Middle frontal gyrus (tissue), 1 donor: ENCODE data around the gene TGM3.

Experiments
- DNase-seq: peaks from one replicate; pipeline ENCODE4 v3.0.0-alpha.2; 2015; ENCODE audit warnings: low spot score; ENCODE audit errors: extremely low spot score

The TGM3 gene

GRCh38 chr20:2336471-2336870, 40.7 kb downstream of the TGM3 start:
- DNase-seq, result no peak

GRCh38 chr20:2337142-2337541, 41.3 kb downstream of the TGM3 start:
- no peak for DNase-seq

GRCh38 chr20:2338411-2339066, 42.7 kb downstream of the TGM3 start:
- DNase-seq, result no peak

GRCh38 chr20:2340136-2340535, 44.3 kb downstream of the TGM3 start:
- DNase-seq, result no peak

- DNase-seq, result no peak
Observed at GRCh38 chr20:2340823-2341222, 45.0 kb downstream of the TGM3 start.

- no peak for DNase-seq
Observed at GRCh38 chr20:2341336-2341735, 45.5 kb downstream of the TGM3 start.

GRCh38 chr20:2342243-2342642, 46.4 kb downstream of the TGM3 start:
- DNase-seq, result no peak

GRCh38 chr20:2346188-2346587, 50.4 kb downstream of the TGM3 start:
- DNase-seq, result no peak

- no peak for DNase-seq
Observed at GRCh38 chr20:2348336-2348735, 52.5 kb downstream of the TGM3 start.

- DNase-seq, result no peak
Observed at GRCh38 chr20:2349801-2350200, 54.0 kb downstream of the TGM3 start.

- DNase-seq, result no peak
Observed at GRCh38 chr20:2350606-2351005, 54.8 kb downstream of the TGM3 start.

GRCh38 chr20:2353231-2353630, 57.4 kb downstream of the TGM3 start:
- DNase-seq, result no peak

GRCh38 chr20:2357114-2357513, 61.3 kb downstream of the TGM3 start:
- DNase-seq, result no peak

GRCh38 chr20:2358006-2358405, 62.2 kb downstream of the TGM3 start:
- DNase-seq, result no peak

GRCh38 chr20:2361035-2361593, 65.3 kb downstream of the TGM3 start:
- no peak for DNase-seq

- DNase-seq, result no peak
Observed at GRCh38 chr20:2363187-2363586, 67.4 kb downstream of the TGM3 start.

- no peak for DNase-seq
Observed at GRCh38 chr20:2363587-2363986, 67.8 kb downstream of the TGM3 start.

- DNase-seq, result no peak
Observed at GRCh38 chr20:2364044-2364443, 68.2 kb downstream of the TGM3 start.

- DNase-seq, result no peak
Observed at GRCh38 chr20:2365091-2365490, 69.3 kb downstream of the TGM3 start.

- no peak for DNase-seq
Observed at GRCh38 chr20:2365666-2366065, 69.9 kb downstream of the TGM3 start.

GRCh38 chr20:2368621-2369020, 72.8 kb downstream of the TGM3 start:
- no peak for DNase-seq

GRCh38 chr20:2373098-2373497, 77.3 kb downstream of the TGM3 start:
- no peak for DNase-seq

- no peak for DNase-seq
Observed at GRCh38 chr20:2374346-2375125, 78.7 kb downstream of the TGM3 start.
